Astrocyte (in vitro differentiated cells and primary cell): Measurements from ENCODE around the gene COP1. TPM values are rescaled to one million over a fixed set of nuclear protein-coding genes. Genes with fewer than 3 reads are reported as not detected.
"Not testable (repeated sequence)": the region's sequence is repeated elsewhere in the genome, so short reads cannot be mapped to it uniquely, and the experiment has no call there.

ENCODE experiments used
- DNase-seq: peaks from one replicate; pipeline ENCODE4 v3.0.0-alpha.2; 2010; ENCODE audit warnings: low read depth
- FAIRE-seq: peaks from 2 replicates; lab custom pipeline; 2011; peaks lifted over from hg19 to GRCh38; lab: Jason Lieb, UNC
- H2AFZ ChIP-seq: 2 replicates; pipeline ENCODE4 v1.6.0; 2012; ENCODE audit warnings: low read depth, low read length, inconsistent platforms
- H3K27ac ChIP-seq: 2 replicates; pipeline ENCODE4 v1.5.1; 2011; ENCODE audit warnings: low read depth, low read length, inconsistent platforms
- H3K27me3 ChIP-seq: 2 replicates; pipeline ENCODE4 v1.6.0; 2011; ENCODE audit warnings: low read length, inconsistent platforms; ENCODE audit not compliant: insufficient read depth
- H3K36me3 ChIP-seq: 2 replicates; pipeline ENCODE4 v1.5.1; 2011; ENCODE audit warnings: low read length, inconsistent platforms; ENCODE audit not compliant: insufficient read depth
- H3K4me1 ChIP-seq: 2 replicates; pipeline ENCODE4 v1.5.1; 2011; ENCODE audit warnings: low read length, inconsistent platforms; ENCODE audit not compliant: insufficient read depth
- H3K4me2 ChIP-seq: 2 replicates; pipeline ENCODE4 v1.6.0; 2012; ENCODE audit warnings: low read length, inconsistent platforms
- H3K4me3 ChIP-seq: 2 replicates; pipeline ENCODE4 v1.5.1; 2011; ENCODE audit warnings: low read depth, mild to moderate bottlenecking, low read length, inconsistent platforms; ENCODE audit not compliant: insufficient read depth
- H3K79me2 ChIP-seq: 2 replicates; pipeline ENCODE4 v1.6.0; 2012; ENCODE audit warnings: mild to moderate bottlenecking, low read length, inconsistent platforms; ENCODE audit not compliant: insufficient read depth
- H3K9ac ChIP-seq: 2 replicates; pipeline ENCODE4 v1.6.0; 2012; ENCODE audit warnings: mild to moderate bottlenecking, low read length, inconsistent platforms
- H3K9me3 ChIP-seq: 2 replicates; pipeline ENCODE4 v1.5.1; 2012; ENCODE audit warnings: low read depth, mild to moderate bottlenecking, low read length, inconsistent platforms; ENCODE audit not compliant: insufficient read depth
- H4K20me1 ChIP-seq: 2 replicates; pipeline ENCODE4 v1.6.0; 2012; ENCODE audit warnings: low read length, inconsistent platforms; ENCODE audit not compliant: insufficient read depth
- H3K27ac Mint-ChIP-seq: one replicate; pipeline ENCODE4 v1.8.0; 2021; ENCODE audit warnings: mild to moderate bottlenecking, mixed read lengths; ENCODE audit not compliant: unreplicated experiment
- H3K27me3 Mint-ChIP-seq: one replicate; pipeline ENCODE4 v1.8.0; 2021; ENCODE audit warnings: low read depth, mixed read lengths; ENCODE audit not compliant: unreplicated experiment
- H3K36me3 Mint-ChIP-seq: one replicate; pipeline ENCODE4 v1.8.0; 2021; ENCODE audit warnings: low read depth, mixed read lengths; ENCODE audit not compliant: unreplicated experiment
- H3K4me1 Mint-ChIP-seq: one replicate; pipeline ENCODE4 v1.8.0; 2021; ENCODE audit warnings: low read depth, mixed read lengths; ENCODE audit not compliant: unreplicated experiment
- H3K4me3 Mint-ChIP-seq: one replicate; pipeline ENCODE4 v1.8.0; 2021; ENCODE audit warnings: mild to moderate bottlenecking, moderate library complexity, mixed read lengths; ENCODE audit not compliant: unreplicated experiment
- H3K9me3 Mint-ChIP-seq: one replicate; pipeline ENCODE4 v1.8.0; 2021; ENCODE audit warnings: mild to moderate bottlenecking, mixed read lengths; ENCODE audit not compliant: unreplicated experiment
- CTCF ChIP-seq: IDR thresholded peaks from 2 replicates; pipeline ENCODE4 v1.5.1; 2011; ENCODE audit warnings: low read depth, mild to moderate bottlenecking, inconsistent platforms, low read length, moderate library complexity; ENCODE audit not compliant: insufficient read depth
- EZH2 ChIP-seq: IDR thresholded peaks from 2 replicates; pipeline ENCODE4 v1.6.1; 2012; ENCODE audit warnings: mild to moderate bottlenecking, low read length, inconsistent platforms; ENCODE audit not compliant: insufficient read depth
- total RNA-seq: library from RNA; stranded (reverse); gene quantifications from 2 replicates; pipeline ENCODE4 v1.2.1, GENCODE V29; 2021

The COP1 gene
- total RNA-seq, 1 donor from 2014 or later = 45.9 TPM

GRCh38 chr1:176032040-176032645, 174.9 kb downstream of the COP1 start:
- H3K9me3 ChIP-seq = no peaks in the 10 kb centered on the region
- no peak overlapping the region for H3K9ac ChIP-seq
- Mint-ChIP-seq H3K27me3 (no peaks in the 10 kb centered on the region), H3K4me1 (peaks cover 4% of the 10 kb centered on the region), H3K36me3 (no peaks in the 10 kb centered on the region), H3K9me3 (no peaks in the 10 kb centered on the region), H3K4me3 (no peak overlapping the region), H3K27ac (no peak overlapping the region)
- DNase-seq (no peak), FAIRE-seq (peak; percentile 26)
- no peaks in the 10 kb centered on the region for H4K20me1 ChIP-seq
- peaks cover 7% of the 10 kb centered on the region for H3K4me1 ChIP-seq
- no peak overlapping the region for H3K4me3 ChIP-seq
- H3K79me2 ChIP-seq = peaks cover 3% of the 10 kb centered on the region
- H3K27ac ChIP-seq = no peak overlapping the region
- TF ChIP-seq EZH2 (no peak), CTCF (no peak)
- H3K4me2 ChIP-seq = no peak overlapping the region
- no peaks in the 10 kb centered on the region for H3K36me3 ChIP-seq
- H3K27me3 ChIP-seq = no peaks in the 10 kb centered on the region
- H2AFZ ChIP-seq = no peak overlapping the region

GRCh38 chr1:176029609-176030008, 177.5 kb downstream of the COP1 start:
- no peaks in the 10 kb centered on the region for H3K27me3 Mint-ChIP-seq
- Histone ChIP-seq H3K4me3 (no peak overlapping the region), H3K4me1 (peaks cover 7% of the 10 kb centered on the region), H3K27me3 (no peaks in the 10 kb centered on the region), H3K4me2 (no peak overlapping the region), H3K9me3 (no peaks in the 10 kb centered on the region), H3K79me2 (peaks cover 3% of the 10 kb centered on the region), H2AFZ (no peak overlapping the region), H3K27ac (no peak overlapping the region), H3K9ac (no peak overlapping the region), H4K20me1 (no peaks in the 10 kb centered on the region), H3K36me3 (no peaks in the 10 kb centered on the region)
- no peak overlapping the region for H3K27ac Mint-ChIP-seq
- no peaks in the 10 kb centered on the region for H3K9me3 Mint-ChIP-seq
- H3K4me1 Mint-ChIP-seq = peaks cover 4% of the 10 kb centered on the region
- no peak overlapping the region for H3K4me3 Mint-ChIP-seq
- no peak for FAIRE-seq
- no peaks in the 10 kb centered on the region for H3K36me3 Mint-ChIP-seq
- DNase-seq = no peak
- TF ChIP-seq EZH2 = no peak
- no peak for TF ChIP-seq CTCF

GRCh38 chr1:176029155-176029554, 177.9 kb downstream of the COP1 start:
- H3K36me3 ChIP-seq = no peaks in the 10 kb centered on the region
- H3K4me2 ChIP-seq = no peak overlapping the region
- H3K27me3 ChIP-seq = no peaks in the 10 kb centered on the region
- H3K4me1 ChIP-seq = peaks cover 6% of the 10 kb centered on the region
- H3K27ac ChIP-seq = no peak overlapping the region
- no peaks in the 10 kb centered on the region for H3K9me3 Mint-ChIP-seq
- H3K9ac ChIP-seq = no peak overlapping the region
- TF ChIP-seq EZH2 = no peak
- DNase-seq = no peak
- no peaks in the 10 kb centered on the region for H3K27me3 Mint-ChIP-seq
- H3K4me1 Mint-ChIP-seq = peaks cover 2% of the 10 kb centered on the region
- H3K27ac Mint-ChIP-seq = no peak overlapping the region
- no peak overlapping the region for H3K4me3 Mint-ChIP-seq
- H3K4me3 ChIP-seq = no peak overlapping the region
- no peaks in the 10 kb centered on the region for H3K36me3 Mint-ChIP-seq
- no peak for FAIRE-seq
- no peak overlapping the region for H2AFZ ChIP-seq
- H3K79me2 ChIP-seq = peaks cover 3% of the 10 kb centered on the region
- no peaks in the 10 kb centered on the region for H4K20me1 ChIP-seq
- no peaks in the 10 kb centered on the region for H3K9me3 ChIP-seq

GRCh38 chr1:176027934-176028333, 179.2 kb downstream of the COP1 start:
- H3K4me1 Mint-ChIP-seq, H3K79me2 ChIP-seq, H2AFZ ChIP-seq, H3K4me1 ChIP-seq, FAIRE-seq, H3K36me3 ChIP-seq, H3K9me3 Mint-ChIP-seq, H3K27me3 ChIP-seq, H3K4me3 ChIP-seq, H3K36me3 Mint-ChIP-seq, H3K4me3 Mint-ChIP-seq, H4K20me1 ChIP-seq, H3K27ac Mint-ChIP-seq, H3K9ac ChIP-seq, H3K9me3 ChIP-seq, H3K4me2 ChIP-seq, H3K27ac ChIP-seq, DNase-seq, H3K27me3 Mint-ChIP-seq: not testable (repeated sequence)
